ENCODE results near the gene MTHFD2L.

- no peak for TF ChIP-seq CTCF (IDR thresholded peaks at IDR 0.05)
- no peak for TF ChIP-seq POLR2A (IDR thresholded peaks at IDR 0.05)
- TF ChIP-seq EP300 (IDR thresholded peaks at IDR 0.05) = no peak
Observed at GRCh38 chr4:74223098-74223497, 65.2 kb downstream of the MTHFD2L start.
